GM21515 (cell line): Measurements from ENCODE around the gene RPS6KA2.
A peak's percentile ranks its signal among the peaks of the same experiment; 100 is the strongest.

Experiments used
- ATAC-seq: cut with Tn5 transposase; IDR thresholded peaks from one replicate; pipeline ENCODE4 v1.9.1; 2021; ENCODE audit not compliant: unreplicated experiment

RPS6KA2 gene

DNA sequence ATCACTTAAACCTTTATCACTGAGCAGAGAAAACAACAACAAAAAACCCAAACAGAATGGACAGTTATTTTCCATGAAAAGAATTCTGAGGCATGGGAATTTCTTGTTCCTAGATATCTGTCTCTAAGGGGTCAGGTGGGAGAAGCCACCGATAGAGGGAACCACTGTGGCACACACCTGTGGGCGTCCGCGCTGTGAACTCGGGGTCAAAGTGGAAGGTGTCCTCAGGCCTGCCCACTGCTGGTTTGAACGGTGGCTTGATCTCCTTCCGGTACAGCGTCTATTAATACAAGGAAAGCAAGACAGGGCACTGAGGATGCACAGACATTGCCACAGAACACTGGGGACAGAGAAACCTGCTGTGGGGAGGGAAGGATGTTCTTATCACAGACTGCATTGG is 167.8 kb downstream of the RPS6KA2 start:
- no peak for ATAC-seq

DNA sequence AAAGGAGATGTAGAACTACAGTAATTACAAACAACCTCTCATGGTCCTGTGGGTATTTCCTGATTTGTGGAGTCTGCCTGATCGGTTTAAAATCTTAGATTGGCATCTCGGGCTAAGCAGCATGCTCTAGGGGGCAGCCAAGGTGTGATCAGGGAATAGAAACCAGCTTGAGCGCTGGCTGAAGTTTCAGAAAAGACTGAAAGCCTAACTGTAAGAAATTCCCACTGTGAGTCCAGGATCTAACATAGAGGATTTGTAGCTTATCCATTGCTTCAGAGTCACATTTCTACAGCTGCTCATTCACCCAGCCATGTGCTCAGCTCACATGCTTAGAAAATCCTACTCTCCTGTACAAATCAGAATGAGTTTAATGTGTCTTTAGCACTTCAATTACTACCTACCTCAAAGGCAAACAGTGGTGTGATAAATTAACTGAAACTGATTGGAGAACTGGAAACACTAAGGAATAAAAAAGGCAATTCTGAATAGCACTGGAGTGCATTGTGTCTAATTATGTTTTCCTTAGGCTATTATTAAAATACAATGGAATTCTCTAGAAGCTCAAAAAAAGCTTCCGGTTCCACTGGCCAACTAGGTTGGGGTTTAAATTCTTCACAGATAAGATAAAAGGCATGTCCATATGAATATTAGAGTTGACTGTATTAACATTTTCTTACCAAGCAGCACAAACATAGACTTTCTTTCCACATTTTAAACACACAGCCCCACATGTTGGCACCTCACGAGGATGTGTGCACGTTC is 170.5 kb downstream of the RPS6KA2 start:
- no peak for ATAC-seq

DNA sequence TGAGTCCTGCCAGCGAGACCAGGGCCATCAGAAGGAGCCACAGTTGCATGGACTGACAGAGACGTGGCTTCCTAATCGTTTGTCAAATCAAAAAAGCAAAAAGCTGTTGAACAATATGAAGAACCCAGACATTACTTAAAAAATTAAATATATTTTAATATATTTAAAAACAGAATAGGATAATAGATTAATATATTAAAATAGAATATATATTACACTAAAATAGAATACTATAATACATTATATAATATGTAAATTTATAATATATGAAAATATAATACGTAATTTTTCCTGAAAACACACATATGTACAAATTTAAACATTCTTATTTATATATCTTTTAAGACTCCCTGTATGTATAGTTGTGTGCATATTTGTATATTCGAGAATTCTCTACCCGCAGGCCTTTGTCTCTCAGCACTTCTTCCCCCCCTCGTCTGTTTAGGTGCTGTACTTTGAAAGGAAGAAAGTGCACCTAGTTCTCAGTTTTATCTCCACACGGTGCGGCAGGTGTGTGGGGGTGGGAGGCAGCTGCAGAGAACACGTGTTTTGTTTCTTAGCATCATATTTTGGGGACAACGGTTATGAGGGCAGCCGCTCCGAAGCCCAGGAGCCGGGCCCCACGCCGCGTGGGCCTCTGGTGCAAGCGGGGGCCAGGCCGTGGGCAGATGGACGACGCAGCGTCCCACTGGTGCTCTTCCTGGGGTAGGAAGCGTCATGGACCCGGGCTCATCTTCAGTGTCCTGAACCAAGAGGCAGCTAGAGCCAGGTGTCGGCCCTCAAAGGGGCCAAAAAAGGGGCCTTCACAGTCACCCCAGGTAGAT is 172.1 kb downstream of the RPS6KA2 start:
- ATAC-seq = no peak

DNA sequence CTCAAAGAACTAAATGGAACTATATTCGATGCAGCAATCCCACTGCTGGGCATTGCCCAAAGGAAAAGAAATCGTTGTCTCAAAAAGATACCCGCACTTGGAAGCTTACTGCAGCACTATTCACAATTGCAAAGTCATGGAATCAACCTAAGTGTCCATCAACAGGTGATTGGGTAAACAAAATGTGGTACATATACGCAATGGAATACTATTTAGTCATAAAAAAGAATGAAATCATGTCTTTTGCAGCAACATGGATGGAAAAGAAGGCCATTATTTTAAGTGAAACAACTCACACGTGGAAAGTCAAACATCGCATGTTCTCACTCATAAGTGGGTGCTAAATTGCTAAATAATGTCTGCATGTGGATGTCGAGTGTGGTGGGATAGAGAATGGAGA is 173.4 kb downstream of the RPS6KA2 start:
- no peak for ATAC-seq

DNA sequence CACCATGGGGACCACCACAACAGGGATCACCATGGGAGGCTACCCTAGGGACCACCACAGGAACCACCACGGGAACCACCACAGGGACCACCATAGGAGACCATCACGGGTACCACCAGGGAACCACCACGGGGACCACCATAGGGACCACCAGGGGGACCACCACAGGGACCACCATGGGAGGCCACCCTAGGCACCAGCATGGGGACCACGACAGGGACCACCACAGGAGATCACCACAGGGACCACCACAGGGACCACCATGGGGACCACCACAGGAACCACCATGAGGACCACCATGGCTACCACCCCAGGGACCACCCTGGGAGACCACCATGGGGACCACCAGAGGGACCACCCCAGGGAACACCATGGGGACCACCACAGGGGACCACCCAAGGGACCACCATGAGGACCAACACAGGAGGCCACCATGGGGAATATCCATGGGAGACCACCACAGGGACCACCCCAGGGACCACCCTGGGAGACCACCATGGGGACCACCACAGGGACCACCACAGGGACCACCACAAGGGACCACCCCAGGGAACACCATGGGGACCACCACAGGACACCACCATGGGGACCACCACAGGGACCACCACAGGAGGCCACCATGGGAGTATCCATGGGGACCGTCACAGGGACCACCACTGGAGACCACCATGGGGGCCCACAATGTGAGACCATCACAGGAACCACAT is 176.7 kb downstream of the RPS6KA2 start:
- ATAC-seq = no peak

DNA sequence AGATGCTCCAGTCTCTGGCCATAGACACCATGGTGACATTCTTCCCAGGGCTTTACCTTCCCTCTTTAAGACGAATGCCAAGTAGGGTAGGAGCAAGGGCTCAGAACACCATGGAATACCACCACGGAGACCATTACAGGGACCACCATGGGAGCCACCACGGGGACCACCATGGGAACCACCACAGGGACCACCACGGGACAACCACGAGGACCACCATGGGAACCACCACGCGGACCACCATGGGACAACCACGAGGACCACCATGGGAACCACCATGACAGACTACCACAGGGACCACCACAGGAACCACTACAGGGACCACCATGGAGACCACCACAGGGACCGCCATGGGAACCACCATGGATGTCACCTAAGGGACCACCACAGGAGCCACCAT is 177.4 kb downstream of the RPS6KA2 start:
- ATAC-seq = no peak

DNA sequence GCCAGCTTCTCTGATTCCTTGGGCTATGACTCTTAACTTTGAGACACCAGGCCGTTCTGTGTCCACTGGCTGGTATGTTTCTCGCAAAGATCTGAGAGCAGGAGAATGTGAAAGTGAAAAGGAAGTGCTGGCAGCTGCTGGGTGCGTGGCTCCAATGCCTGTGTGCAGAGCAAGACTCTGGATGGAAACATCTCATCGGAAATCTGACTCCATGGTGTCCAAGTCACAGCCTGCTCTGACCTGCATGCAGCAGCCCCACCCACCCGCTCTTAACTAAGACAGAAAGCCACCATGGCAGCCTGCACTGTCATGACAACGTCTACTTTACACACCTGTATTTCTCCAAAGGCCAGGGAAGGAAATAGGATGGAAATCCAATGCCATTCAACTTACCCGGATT is 178.0 kb downstream of the RPS6KA2 start:
- ATAC-seq = no peak

DNA sequence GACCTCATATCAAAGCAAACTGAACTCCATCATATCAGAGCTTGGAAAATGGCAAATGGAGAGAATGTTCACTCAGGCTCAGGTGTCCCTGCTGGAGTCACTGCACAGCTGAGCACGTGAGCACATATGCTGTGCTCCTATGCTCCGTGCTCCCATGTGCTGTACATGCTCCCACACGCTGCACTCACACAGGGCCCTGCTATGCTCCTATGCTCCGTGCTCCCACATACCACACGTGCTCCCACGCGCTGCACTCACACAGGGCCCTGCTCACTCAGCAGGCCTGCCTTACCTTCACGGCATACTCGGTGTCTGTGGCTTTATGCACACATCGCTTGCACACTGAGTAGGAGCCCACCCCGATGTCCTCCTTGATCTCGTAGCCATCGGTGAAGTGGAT is 178.6 kb downstream of the RPS6KA2 start:
- ATAC-seq = no peak

DNA sequence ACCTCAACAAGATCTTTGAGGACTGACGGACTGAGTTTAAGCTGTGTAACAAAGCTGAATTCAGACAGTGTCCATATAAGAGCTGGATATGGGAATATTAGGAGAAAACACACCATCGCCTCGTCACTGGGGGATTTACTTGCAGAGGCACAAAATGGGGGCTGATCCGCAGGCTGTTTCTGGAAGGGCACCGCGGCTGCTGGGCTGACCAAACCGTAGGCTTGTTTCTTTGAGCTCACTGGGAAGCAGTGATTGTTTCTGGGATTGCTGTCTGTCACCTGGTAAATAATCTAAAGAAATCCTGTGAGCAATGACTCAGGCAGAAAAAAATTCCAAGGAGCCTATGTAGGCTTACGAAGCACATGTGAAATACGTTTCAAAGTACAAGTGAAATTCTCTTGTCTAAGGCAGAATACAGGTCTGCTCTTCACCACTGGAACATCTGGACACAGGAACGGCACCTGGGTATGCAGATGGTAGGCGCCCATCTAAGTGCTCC is 180.4 kb downstream of the RPS6KA2 start:
- ATAC-seq = no peak

DNA sequence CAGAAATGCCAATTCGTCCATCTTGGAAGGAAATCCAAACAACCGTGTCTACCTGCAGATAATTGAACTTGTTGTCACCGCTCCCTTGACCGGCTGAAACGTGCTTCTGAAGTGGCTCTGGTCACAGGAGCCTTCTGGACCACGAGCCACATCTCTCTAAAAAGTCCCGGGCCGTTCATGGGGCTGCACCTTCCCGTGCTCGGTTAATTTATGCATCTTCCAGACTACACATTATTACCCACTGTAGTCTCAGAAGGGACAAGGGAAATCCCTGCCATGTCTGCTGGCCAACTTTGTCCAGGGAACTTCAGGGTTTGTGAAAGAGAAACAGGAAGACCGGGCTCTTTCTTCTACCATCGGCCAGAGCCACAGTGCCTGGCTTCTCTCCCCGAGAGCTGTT is 180.9 kb downstream of the RPS6KA2 start:
- peak; percentile 53 for ATAC-seq

DNA sequence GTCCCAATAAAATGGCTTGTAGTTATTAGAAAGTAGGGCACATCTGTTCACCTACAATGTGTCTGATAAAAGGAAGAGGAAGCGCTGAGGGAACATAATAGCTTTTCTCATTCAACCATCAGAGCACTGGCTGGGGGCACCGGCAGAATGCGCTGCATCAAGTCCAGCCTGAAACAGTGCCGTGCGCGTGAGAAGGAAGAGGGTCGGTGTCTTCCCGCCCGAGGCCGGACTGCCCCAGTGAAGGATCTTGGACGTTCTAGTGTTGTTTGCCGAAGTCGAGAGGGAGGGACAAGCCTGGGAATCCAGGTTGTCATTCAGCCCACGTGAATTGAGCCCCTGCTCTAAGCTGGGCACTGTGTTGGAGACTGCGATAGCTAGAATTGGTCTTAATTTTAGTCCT is 182.6 kb downstream of the RPS6KA2 start:
- ATAC-seq = no peak

DNA sequence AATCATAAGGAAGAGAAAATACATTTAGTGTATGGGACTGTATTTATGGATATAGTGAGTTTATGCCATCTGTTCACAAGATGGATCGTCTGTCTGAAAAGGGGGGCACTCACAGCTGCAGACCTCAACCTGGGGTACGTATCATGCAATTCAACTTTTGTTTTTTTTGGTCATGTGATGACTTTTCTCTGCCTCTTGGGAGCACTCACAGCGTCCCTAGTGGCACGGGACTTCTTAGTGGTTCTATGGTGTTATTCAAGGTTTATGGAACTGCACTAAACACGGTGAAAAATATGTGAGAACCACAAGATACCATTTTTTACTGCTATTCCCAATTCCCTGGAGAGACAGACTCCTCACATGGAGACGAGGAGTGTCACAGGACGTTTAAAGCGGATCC is 183.9 kb downstream of the RPS6KA2 start:
- ATAC-seq = no peak

DNA sequence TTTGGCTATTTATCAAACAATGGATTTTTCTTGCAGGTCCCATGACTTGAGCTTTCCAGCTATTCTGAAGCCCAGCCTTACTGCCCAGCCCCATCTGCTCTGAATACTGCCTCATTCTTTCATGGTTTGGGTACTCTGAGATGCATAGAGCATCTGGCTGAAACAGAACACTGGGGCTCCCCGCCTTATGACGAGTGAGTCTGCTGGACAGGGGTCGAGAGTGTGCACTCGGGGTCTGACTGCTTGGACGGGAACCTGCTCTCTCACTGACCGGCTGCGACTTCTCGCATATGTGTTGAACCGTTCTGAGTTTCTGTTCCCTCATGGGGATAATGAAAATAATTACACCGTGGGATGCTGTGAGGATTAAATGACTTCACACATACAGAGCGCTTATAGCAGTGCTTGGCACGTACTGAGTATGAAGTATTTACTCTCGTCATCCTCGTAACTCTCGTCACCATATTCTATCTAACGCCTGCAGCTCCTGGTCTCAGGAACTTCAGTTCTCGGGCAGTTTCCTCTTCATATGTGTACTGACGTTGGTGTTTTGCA is 184.8 kb downstream of the RPS6KA2 start:
- ATAC-seq = no peak

DNA sequence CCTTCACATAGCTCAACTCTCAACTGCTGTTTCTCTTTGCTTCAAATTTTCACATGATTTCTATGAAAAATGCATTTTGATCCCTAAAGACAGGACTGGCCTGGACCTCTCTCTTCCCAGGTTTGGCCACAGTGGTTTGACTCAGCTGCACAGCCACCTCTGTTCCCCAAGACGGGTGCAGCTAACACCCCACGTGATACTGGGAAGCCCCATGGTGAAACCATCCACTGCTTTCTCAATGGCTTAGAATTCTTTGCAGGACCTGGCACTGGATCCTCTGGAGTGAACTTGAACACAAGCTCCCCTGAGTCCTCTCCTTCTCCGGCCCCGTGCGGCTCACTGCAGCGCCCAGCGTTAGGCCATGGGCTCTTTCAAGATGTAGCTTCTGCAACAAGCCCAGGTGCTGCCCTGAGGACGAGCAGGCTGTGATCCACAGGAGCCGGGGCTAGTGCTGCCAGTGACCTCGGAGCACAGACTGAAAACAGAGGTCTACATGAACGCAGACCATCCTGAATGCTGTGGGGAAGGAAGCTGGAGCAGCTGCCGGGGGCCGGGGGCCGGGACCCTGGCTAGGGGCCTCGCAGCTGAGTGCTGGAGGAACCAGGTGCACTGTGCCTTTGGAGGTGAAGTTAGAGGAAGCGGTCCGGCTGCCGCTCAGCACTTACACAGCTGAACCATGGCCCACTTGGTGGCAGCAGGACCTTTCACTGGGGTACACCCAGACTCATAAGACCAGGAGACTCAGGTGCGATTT is 185.5 kb downstream of the RPS6KA2 start:
- ATAC-seq = no peak

DNA sequence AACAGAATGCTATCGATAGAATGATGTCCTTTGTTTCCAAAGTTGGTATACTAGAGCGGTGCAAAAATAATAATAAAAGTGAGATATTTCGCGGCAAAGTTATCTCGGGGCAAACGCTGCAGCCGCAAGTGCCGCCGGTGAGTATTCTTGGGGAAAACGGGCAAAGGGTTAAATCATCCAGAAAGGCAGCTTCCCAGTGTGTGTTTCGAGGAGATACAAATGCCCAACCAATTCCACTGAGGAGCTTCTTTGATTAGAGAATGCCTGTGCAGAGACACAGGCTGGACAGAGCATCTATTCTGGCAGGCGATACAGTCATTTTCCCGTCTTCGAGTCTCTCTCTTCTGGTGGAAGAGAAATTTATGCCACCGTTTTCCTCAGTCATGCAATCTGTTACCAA is 186.3 kb downstream of the RPS6KA2 start:
- ATAC-seq = no peak

DNA sequence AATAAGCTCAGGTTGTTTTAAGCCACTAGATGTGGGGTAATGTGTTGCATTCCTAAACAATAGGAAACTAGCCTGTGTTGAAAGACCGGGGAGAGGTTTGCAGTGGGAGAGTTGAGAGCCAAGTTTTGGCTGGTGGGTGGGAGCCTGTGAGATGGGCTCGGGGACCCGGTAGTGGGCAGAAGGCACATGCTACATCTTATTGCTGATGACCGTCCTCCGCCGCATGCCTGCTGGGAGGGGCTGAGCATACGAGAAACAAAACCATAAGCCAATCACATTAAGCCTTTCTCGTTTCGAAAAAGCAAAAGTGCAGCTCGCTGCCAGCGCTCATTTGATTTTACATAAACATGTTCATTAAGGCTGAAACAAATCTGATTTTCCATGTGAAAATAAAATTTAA is 186.9 kb downstream of the RPS6KA2 start:
- ATAC-seq = no peak

DNA sequence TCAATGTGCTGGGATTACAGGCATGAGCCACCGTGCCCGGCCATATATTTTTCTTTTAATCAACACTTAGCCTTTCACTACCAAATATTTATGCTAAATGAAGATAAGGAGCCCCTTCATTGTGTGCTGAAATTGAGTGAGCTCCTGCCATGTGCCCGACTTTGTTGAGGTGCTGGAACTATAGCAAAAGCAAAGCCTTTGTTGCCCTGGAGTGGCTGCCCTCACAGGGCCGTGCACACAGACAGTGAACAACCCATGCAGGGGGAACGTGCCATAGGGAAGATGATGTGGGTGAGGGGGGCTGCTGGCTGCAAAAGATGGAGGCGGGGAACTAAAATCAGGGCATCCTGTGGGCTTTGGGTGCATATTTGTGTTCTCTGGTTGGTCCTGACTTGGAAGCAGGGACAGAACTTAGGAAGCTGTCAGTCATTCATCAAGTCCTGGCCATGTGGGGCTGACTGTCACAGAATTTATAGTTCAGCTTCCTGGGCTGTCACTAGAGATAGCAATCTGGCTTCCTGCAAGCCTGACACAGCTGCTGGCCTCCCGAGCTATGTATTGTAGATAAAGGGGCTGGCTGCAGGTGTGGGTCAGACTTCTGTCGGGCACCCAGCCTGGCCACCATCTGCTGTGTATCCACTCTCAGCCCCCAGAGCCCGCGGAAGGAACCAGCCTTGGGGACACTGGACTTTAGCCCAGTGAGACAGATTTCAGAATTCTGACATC is 187.5 kb downstream of the RPS6KA2 start:
- ATAC-seq = no peak

DNA sequence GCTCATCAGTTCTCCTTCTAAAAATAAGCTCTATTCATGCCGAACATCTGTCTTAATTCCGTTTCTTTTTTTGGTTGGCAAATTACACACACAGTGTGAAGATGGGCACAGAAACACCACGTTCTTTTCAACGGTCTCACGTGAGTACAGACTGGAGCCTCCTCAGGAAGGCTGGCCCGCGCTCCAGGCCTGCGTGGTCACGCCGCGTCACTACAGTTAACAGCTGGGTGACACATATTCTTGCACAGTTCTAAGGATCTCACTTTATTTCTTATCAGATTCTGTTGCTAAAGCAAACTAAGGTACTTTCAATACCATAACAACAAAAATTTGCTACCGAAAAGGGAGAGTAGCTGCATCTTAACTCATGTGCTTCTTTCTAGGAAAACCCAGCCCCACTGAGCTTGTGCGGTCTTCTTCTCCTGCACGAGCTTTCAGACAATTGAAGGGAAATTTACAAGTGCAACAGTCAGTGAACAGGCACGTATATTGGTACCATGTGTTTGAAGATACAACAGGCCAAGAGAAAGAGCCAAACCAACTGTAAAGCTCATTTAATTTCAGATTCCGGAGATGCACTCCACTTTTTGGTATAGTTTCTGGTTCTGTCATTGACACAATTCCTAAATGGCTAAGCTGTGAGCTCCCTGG is 188.7 kb downstream of the RPS6KA2 start:
- no peak for ATAC-seq

DNA sequence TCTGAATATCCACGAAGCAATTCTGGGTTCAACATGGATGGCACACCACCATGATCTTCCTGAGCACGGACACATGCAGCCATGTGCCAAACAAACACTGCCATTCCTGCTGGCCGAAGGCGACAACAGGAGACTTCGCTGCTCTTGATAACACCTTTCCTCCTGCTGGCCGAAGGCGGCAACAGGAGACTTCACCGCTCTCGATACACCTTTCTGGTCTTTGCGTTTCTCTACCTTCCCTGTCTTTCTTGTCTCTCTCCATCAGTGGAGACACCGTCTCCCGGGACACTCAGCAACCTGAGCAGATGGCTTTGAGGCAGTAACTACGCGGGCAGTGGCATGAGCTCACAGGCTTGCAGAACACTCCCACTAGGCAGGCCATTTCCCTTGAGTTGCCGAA is 189.4 kb downstream of the RPS6KA2 start:
- no peak for ATAC-seq
